ENCODE measurements around the gene MDM2. TPM values are rescaled to one million over a fixed set of nuclear protein-coding genes. Genes with fewer than 3 reads are reported as not detected.

The MDM2 gene
- total RNA-seq, 2 experiments from 2014 or later = 114 to 119 TPM

DNA sequence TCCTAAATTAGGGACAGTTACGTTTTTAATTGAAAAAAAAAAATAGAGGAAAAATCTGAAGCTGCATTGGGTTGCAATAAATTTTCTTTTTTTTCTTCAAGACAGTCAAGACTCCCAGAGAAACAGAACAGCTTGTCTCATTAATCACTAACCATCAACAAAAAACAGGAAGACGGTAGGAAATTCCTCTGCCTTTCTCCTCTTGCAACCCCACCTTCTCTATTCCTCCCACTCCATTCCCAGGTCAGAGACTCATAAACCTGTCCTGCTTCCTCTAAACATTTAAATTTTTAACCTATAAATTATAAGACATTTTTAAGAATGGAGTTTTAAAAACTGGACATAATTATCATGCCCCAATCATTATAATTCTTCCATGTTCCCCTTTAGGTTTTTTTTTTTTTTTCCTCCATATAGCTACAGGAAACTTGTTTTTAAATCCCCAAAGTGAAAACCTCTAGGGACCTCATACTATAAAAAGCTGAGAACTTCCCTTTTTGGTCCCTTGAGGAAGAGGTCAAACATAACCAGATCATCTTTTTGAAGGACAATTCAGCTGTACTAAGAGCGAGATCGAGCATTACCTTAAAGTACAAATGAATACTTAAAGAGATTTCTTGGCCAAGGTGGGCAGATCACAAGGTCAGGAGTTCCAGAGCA is 89.0 kb downstream of the MDM2 start:
- no peak overlapping the region for H3K4me3 Mint-ChIP-seq
- H3K27me3 Mint-ChIP-seq = peaks cover 8% of the 10 kb centered on the region
- H3K27ac Mint-ChIP-seq = no peak overlapping the region
- no peak for ATAC-seq
- peaks cover 3% of the 10 kb centered on the region for H3K4me1 Mint-ChIP-seq
- no peak for DNase-seq
- intact Hi-C loops (cut with DNase I, micrococcal nuclease) = no loop called here
- POLR2A ChIA-PET = no interaction called here
- H3K9me3 Mint-ChIP-seq (ENCODE audit: low read depth) = no peaks in the 10 kb centered on the region
- peaks cover 3% of the 10 kb centered on the region for H3K36me3 Mint-ChIP-seq (ENCODE audit: low read depth)
- CTCF ChIA-PET = interaction anchor here (0.7 kb wide), 1 partner anchor 380 kb away, joined by 3 read pairs; no protein-coding TSS in a partner anchor

DNA sequence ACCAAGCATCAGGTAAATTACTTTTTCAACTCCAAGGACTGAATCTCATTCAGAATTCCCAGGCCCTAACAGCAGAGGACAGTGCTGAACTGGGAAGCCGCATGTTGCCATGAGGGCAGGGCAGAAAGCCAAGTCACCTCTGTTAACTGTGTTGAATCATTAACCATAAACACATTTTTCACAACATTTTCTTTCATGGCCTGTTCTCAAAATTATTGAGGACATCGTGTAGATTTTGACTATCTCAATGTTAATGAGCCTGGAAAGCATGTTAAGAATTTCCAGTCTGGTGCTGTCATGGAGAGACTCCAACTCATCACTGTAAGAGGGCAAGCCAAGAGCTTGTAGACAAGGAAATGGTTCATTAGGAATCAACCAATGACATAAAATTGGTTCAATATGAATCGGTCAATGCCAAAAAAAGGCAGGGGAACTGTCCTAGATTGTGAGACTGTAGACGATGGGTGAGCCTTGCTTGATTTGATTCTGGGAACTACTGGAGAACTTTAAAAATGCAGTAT is 91.3 kb downstream of the MDM2 start:
- Mint-ChIP-seq H3K27me3 (peaks cover 8% of the 10 kb centered on the region), H3K27ac (no peak overlapping the region), H3K4me1 (peaks cover under 1% of the 10 kb centered on the region), H3K4me3 (no peak overlapping the region), H3K9me3 (ENCODE audit: low read depth) (no peaks in the 10 kb centered on the region), H3K36me3 (ENCODE audit: low read depth) (peaks cover 2% of the 10 kb centered on the region)
- ChIA-PET CTCF (no interaction called here), POLR2A (no interaction called here)
- ATAC-seq (no peak), DNase-seq (no peak)
- intact Hi-C loops (cut with DNase I, micrococcal nuclease) = no loop called here

DNA sequence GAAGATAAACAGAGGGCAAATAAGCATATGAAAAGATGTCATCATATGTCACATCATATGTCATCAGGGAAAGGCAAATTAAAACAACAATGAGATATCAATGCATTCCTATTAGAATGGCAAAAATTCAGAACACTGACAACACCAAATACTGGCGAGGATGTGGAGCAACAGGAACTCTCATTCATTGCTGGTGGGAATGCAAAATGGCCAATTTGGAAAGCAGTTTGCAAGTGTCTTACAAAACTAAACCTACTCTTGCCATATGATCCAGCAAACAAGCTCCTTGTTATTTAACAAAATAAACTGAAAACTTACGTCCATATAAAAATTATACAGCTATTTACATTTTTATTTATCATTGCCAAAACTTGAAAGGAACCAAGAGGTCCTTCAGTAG is 92.3 kb downstream of the MDM2 start:
- no peak overlapping the region for H3K27ac Mint-ChIP-seq
- ChIA-PET POLR2A (no interaction called here), CTCF (no interaction called here)
- ATAC-seq = no peak
- H3K27me3 Mint-ChIP-seq = peaks cover 8% of the 10 kb centered on the region
- intact Hi-C loops (cut with DNase I, micrococcal nuclease) = no loop called here
- H3K36me3 Mint-ChIP-seq (ENCODE audit: low read depth) = peaks cover 2% of the 10 kb centered on the region
- no peak for DNase-seq
- H3K9me3 Mint-ChIP-seq (ENCODE audit: low read depth) = no peaks in the 10 kb centered on the region
- peaks cover 10% of the 10 kb centered on the region for H3K4me1 Mint-ChIP-seq
- H3K4me3 Mint-ChIP-seq = no peak overlapping the region

Other genes starting within 250 kb of the MDM2 start
- 100 to 1,000 TPM; 174 to 242 TPM for gene RAP1B, start 197.3 kb upstream of the MDM2 start, total RNA-seq
- gene NUP107, start 121.2 kb upstream of the MDM2 start, total RNA-seq = 100 to 1,000 TPM; 136 to 142 TPM
- 1 to 10 TPM; 3.5 to 5.1 TPM for gene SLC35E3, start 62.0 kb upstream of the MDM2 start, total RNA-seq
- 10 to 100 TPM; 18.0 to 18.7 TPM for gene CPM, start 125.0 kb downstream of the MDM2 start, total RNA-seq

Data from activated CD4-positive, alpha-beta T cell treated with anti-CD3 and anti-CD28 coated beads for 36 hours (primary cell).